ENCODE results near the gene ACSS1.

Gene ACSS1

GRCh38 chr20:25011261-25011660 is 46.7 kb downstream of the ACSS1 start:
- no peak for DNase-seq (ENCODE audit: low read depth, low spot score)
- POLR2A ChIA-PET: no interaction called here
- TF ChIP-seq CTCF (IDR thresholded peaks at IDR 0.05; ENCODE audit: insufficient read depth, low read length, missing control alignments): no peak
- CTCF ChIA-PET: no interaction called here
- no peak overlapping the region for H3K4me3 ChIP-seq (ENCODE audit: low read depth, low read length)

GRCh38 chr20:25009218-25010145 is 48.5 kb downstream of the ACSS1 start:
- no peak overlapping the region for H3K4me3 ChIP-seq (ENCODE audit: low read depth, low read length)
- POLR2A ChIA-PET: interaction anchor here (1.0 kb wide), 1 partner anchor 17 kb away, joined by 3 read pairs; no protein-coding TSS in a partner anchor
- CTCF ChIA-PET: interaction anchor here (0.9 to 4.4 kb wide), 4 partner anchors 10 to 169 kb away, joined by 3 to 24 read pairs (median 6); no protein-coding TSS in a partner anchor
- DNase-seq (ENCODE audit: low read depth, low spot score): no peak
- no peak for TF ChIP-seq CTCF (IDR thresholded peaks at IDR 0.05; ENCODE audit: insufficient read depth, low read length, missing control alignments)

- ChIA-PET POLR2A (interaction anchor here (1.0 kb wide), 1 partner anchor 16 kb away, joined by 3 read pairs; no protein-coding TSS in a partner anchor), CTCF (interaction anchor here (0.6 to 4.4 kb wide), 4 partner anchors 9 to 170 kb away, joined by 3 to 24 read pairs (median 6); partner anchors contain the start of gene ACSS1)
- no peak for DNase-seq (ENCODE audit: low read depth, low spot score)
- H3K4me3 ChIP-seq (ENCODE audit: low read depth, low read length): no peak overlapping the region
- no peak for TF ChIP-seq CTCF (IDR thresholded peaks at IDR 0.05; ENCODE audit: insufficient read depth, low read length, missing control alignments)
These were observed 49.3 kb downstream of the ACSS1 start for GRCh38 chr20:25008388-25009217.

- H3K4me3 ChIP-seq (ENCODE audit: low read depth, low read length): no peak overlapping the region
- no peak for TF ChIP-seq CTCF (IDR thresholded peaks at IDR 0.05; ENCODE audit: insufficient read depth, low read length, missing control alignments)
- ChIA-PET CTCF (interaction anchor here (4.4 kb wide), 1 partner anchor 13 kb away, joined by 24 read pairs; no protein-coding TSS in a partner anchor), POLR2A (no interaction called here)
- no peak for DNase-seq (ENCODE audit: low read depth, low spot score)
These were observed 50.2 kb downstream of the ACSS1 start for GRCh38 chr20:25007491-25008305.

- H3K4me3 ChIP-seq (ENCODE audit: low read depth, low read length): no peak overlapping the region
- ChIA-PET CTCF (interaction anchor here (4.4 kb wide), 1 partner anchor 12 kb away, joined by 24 read pairs; no protein-coding TSS in a partner anchor), POLR2A (no interaction called here)
- no peak for TF ChIP-seq CTCF (IDR thresholded peaks at IDR 0.05; ENCODE audit: insufficient read depth, low read length, missing control alignments)
- DNase-seq (ENCODE audit: low read depth, low spot score): no peak
These were observed 51.3 kb downstream of the ACSS1 start for GRCh38 chr20:25006431-25007167.
